Stimulated activated CD4-positive, alpha-beta T cell treated with anti-CD3 and anti-CD28 coated beads, Interleukin-2, amount 100 ng/mL, for 48 hours (primary cell): ENCODE data around the gene IGSF21.

Source experiments
- DNase-seq, 2 donors: peaks; one replicate each; pipeline ENCODE4 v3.0.0-alpha.2; 2020

IGSF21 gene

GRCh38 chr1:18376661-18377060, 269.1 kb downstream of the IGSF21 start:
- DNase-seq = no peak

DNA sequence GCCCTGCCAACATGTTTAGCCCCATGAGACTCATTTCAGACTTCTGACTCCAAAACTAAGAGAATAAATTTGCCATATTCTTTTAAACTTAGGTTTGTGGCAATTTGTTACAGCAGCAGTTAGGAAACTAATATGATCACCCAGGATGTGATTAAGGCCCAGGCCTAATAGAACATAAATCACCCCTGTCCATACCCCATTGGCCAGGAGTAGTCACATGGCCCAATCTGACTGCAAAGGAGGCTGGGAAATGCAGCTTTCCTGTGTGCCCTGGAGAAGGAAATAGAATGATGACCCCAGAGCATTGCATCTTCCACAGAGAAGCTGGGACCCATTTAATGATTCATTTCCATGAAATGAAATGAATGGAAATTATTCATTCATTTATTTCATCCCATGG, 272.7 kb downstream of the IGSF21 start:
- no peak for DNase-seq

DNA sequence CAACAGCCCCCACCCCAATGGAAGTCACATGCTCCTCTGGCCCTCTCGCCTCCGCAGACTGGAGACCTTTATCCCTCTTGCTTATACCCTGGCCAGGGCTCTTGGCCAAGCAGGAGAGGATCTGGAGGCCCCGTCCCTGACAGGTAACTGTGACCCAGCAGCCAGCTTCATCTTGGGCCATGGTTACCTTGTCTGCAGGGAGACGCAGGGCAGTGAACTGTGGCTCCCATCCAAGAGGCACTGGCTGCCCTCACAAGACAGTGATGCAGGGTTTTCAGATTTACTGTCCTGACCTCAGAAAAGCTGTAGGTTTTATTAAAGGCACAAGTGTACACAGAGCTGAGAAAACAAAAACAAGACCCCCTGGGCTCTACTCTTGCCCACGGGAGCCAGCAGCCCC, 276.5 kb downstream of the IGSF21 start:
- no peak for DNase-seq

GRCh38 chr1:18384471-18384870, 276.9 kb downstream of the IGSF21 start:
- no peak for DNase-seq

DNA sequence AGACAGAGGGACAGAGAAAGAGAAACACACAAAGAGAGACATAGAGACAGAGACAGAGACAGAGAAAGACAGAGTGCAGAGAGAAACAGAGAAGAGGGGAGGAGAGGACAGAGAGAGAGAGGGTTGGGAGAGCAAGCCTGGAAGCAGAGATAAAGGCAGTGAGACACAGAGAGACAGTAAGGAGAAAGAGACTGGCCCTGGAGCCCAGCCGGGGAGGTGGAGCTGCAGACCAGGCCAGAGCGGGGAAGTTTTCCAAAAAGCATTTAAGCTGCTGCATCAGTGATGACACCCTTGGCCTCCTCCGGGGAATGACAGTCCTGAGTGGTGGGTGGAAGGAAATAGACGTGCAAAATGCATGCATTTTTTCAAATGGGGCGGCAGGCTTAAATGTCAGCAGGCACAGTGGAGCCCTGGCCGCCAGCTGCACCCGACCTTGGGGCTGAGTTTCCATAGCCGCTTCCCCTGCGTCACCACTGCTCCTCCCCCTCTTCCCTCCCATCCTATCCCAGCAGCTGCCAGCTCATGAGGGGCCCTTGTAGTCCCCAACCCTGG, 277.7 kb downstream of the IGSF21 start:
- no peak for DNase-seq

DNA sequence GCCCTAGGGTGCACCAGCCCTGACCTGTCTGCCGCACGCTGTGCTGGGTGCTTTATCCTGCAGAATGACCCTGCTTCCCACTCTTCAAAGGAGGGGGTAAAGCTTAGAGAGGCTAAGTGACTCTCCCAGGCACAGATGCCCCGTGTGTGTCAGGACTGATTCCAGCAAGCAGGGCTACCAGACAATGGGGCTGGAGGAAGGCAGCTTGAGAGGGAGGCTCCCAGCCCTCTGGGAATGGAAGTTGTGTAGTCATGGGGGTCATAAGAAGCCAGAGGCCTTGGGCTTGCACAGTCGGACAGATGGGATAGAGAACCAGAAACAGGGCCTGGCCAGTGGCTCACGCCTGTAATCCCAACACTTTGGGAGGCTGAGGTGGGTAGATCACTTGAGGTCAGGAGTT, 279.0 kb downstream of the IGSF21 start:
- DNase-seq = no peak

- DNase-seq = no peak
These were observed 279.7 kb downstream of the IGSF21 start for GRCh38 chr1:18387307-18387706.

DNA sequence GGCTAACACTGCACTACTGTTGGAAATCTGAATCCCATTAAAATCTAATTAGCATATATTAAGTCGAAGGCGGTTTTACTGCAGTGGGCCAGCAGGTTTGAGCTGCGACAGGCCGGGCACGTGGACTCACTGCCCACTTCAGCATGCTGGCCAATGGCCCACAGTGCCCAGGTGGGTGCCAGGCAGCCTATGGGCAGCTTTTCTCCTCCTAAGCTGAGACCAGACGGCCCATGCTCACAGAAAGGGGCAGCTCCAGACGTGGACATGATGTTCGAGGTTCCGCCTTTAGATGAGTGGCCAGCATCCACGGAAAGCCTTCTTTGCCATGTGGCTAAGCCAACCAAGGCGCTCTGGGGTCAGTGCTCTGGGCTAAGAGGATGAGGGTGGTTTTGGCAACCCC, 283.4 kb downstream of the IGSF21 start:
- DNase-seq = no peak

GRCh38 chr1:18394563-18395156, 287.1 kb downstream of the IGSF21 start:
- DNase-seq = no peak

GRCh38 chr1:18396247-18396980, 288.8 kb downstream of the IGSF21 start:
- no peak for DNase-seq

GRCh38 chr1:18397641-18398040, 290.0 kb downstream of the IGSF21 start:
- DNase-seq = no peak

GRCh38 chr1:18398791-18399530, 291.4 kb downstream of the IGSF21 start:
- no peak for DNase-seq

DNA sequence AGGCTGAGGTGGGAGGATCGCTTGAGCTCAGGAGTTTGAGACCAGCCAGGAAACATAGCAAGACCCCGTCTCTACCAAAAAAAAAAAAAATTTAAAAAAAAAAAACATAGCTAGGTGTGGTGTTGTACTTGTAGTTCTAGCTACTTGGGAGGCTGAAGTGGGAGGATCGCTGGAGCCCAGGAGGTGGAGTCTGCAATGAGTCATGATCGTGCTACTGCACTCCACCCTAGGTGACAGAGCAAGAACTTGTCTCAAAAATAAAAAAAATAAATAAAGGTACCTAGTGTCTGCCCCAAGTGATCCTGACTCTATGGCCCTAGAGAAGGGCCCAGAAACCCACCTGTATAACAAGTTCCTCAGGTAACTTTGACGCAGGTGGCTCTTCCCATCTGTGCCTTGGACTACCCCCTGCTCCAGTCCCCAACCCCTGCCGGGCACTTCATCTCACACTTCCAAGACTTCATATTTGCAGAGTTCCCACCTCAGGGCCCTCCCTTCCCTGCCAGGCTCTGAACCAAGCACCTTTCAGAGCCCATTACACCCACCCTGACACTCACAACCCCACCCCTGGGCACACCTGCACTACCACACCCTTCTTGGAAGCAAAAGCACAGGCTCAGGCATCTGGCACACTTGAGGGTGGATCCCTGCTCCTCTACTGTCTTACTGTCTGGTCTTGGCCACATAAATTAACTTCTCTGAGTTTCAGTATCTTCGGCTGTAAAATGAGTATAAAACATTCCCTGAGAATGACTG, 292.9 kb downstream of the IGSF21 start:
- DNase-seq = no peak

- DNase-seq = no peak
These were observed 294.3 kb downstream of the IGSF21 start for GRCh38 chr1:18401921-18402320.

DNA sequence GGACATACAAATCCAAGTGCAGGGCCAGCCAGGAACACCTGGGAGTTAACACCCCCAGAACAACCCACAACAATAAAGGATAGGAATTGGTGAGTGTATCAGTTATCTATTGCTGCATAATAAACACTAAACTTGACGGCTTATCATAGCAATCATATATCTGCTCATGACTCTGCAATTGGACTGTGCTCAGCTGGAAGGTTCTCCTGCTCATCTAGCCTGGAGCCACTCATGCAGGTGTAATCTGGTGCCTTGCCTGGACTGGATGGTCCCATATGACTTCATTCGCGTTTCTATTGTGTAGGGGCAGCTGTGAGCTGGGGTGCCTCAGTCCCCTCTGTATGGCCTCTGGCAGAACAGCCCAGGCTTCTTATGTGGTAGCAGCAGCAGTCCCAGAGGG, 296.9 kb downstream of the IGSF21 start:
- DNase-seq = no peak

DNA sequence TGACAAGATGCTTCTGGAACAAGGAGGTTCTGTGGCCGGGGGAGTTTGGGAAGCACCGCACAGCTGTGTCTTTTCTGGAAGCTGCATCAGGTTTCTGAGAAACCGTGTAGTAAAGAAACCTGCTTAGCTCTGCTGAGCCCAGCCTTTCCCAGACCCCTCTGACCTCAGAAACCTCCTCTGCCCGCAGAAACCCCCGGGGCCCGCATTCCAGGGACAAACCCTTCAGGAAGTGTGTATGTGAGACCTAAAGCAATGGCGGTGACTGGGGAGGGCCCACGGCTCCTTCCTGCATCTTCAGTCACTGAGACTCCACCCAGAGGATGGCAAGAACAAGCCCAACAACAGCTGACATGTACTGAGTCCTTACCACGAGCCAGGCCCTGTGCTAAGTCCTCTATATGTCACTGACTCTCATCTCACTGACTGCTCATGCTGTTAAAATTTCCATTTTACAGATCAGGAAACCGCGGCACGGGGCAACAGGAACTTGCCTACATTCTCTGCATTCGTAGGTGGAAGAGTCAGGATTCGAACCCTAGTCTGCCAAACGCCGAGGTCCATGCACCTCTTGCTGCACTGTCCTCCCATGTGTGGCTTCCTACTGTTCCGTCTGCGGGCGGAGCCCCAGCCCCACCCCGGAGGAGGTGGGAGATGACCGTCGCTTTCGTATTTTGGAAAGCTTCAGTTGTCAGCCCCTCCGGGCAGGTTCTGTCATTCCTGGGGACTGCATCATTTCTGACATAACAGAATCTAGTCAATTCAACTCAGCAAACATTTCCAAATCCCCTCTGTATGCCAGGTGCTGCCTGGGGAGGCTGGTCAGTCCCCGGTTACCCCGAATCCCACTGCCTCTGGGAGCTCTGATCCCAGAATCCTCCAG, 299.8 kb downstream of the IGSF21 start:
- no peak for DNase-seq

GRCh38 chr1:18408656-18409370, 301.2 kb downstream of the IGSF21 start:
- no peak for DNase-seq

GRCh38 chr1:18409609-18410237, 302.1 kb downstream of the IGSF21 start:
- no peak for DNase-seq

DNA sequence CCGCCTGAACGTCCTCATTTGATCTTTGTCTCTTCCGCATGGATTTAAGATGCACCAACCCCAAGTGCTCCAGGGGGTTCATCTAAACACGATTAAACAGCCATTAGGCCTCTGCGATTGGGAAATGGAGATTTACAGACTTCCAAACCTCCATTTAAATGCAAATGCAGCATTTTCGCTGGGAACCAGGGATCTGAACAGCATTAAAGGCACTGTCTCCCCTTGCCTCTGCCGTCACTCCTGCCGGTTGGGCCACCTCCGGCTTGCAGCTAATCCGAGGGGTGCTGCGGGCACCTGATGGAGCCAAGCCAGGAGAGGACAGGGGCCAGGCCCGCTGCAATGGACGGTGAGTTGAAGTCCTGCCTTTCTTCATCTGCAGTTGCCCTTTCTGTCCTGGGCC, 302.8 kb downstream of the IGSF21 start:
- no peak for DNase-seq

GRCh38 chr1:18411321-18411720, 303.7 kb downstream of the IGSF21 start:
- DNase-seq = no peak
